HepG2 (cell line): ENCODE measurements around the gene XRCC1. TPM values are rescaled to one million over a fixed set of nuclear protein-coding genes. Genes with fewer than 3 reads are reported as not detected.

Source experiments
- ATAC-seq: fragments of 200-7000 bp; cut with Tn5 transposase; 3 replicates; pipeline ENCODE4 v1.9.1; 2020; ENCODE audit warnings: mild to moderate bottlenecking, moderate library complexity
- BruUV-seq: library from RNA; stranded (reverse); fragments of 400-500 nt; replicated peaks from 2 replicates; lab custom pipeline; 2021; lab: Mats Ljungman, UMichigan
- CTCF ChIA-PET: fragments of 300-600 bp; formaldehyde crosslinking; extraction: SDS; loops from one replicate; lab custom pipeline; 2021; ENCODE audit warnings: low total read pairs, inconsistent platforms, low intra/inter-chr PET ratio; lab: Yijun Ruan, JAX
- POLR2A ChIA-PET: fragments of 350-600 bp; sonication (Branson Sonifier 250); formaldehyde crosslinking; loops from one replicate; lab custom pipeline; 2020; ENCODE audit warnings: antibody characterized with exemption, inconsistent platforms; lab: Yijun Ruan, JAX
- DNase-seq: peaks from one replicate; pipeline ENCODE4 v3.0.0-alpha.2; 2015; ENCODE audit warnings: low spot score
- FAIRE-seq: peaks from 3 replicates; lab custom pipeline; 2011; peaks lifted over from hg19 to GRCh38; lab: Jason Lieb, UNC
- H2AFZ ChIP-seq: one replicate; pipeline ENCODE4 v1.6.1; 2011; ENCODE audit warnings: low read length, inconsistent platforms
- H3K27ac ChIP-seq: fragments of 300-600 bp; 3 replicates; pipeline ENCODE4 v1.8.0; 2011; ENCODE audit warnings: mixed run types, mild to moderate bottlenecking, mixed read lengths, low read length, inconsistent platforms; ENCODE audit not compliant: insufficient read depth; ENCODE audit errors: extremely low read length
- H3K27me3 ChIP-seq, 2 experiments: fragments of 200-600 bp in 1 of 2; 2 replicates in 1 of 2; 3 replicates in 1 of 2; pipeline versions ENCODE4 v1.6.0 to v1.8.0; 2011; ENCODE audit warnings: low read length in 2 of 2, mild to moderate bottlenecking in 2 of 2, moderate library complexity in 2 of 2, inconsistent platforms in 1 of 2; ENCODE audit not compliant: insufficient read depth in 2 of 2, control insufficient read depth in 1 of 2
- H3K36me3 ChIP-seq, 2 experiments: fragments of 200-600 bp in 1 of 2; replicated peaks in 1 of 2; 2 replicates in 1 of 2; 3 replicates in 1 of 2; pipeline versions ENCODE4 v1.5.1 to v1.8.0; 2011; ENCODE audit warnings: low read length in 2 of 2, inconsistent platforms in 1 of 2; ENCODE audit not compliant: insufficient read depth in 2 of 2, control insufficient read depth in 1 of 2
- H3K4me1 ChIP-seq: 2 replicates; pipeline ENCODE4 v1.5.1; 2012; ENCODE audit warnings: low read length, inconsistent platforms; ENCODE audit not compliant: insufficient read depth
- H3K4me2 ChIP-seq: 2 replicates; pipeline ENCODE4 v1.6.0; 2011; ENCODE audit warnings: low read depth, low read length, inconsistent platforms
- H3K4me3 ChIP-seq, 3 experiments: fragments of 200-600 bp in 1 of 3; sonication (generic), shearing (Covaris generic) in 1 of 3; replicated peaks in 1 of 3; 2 replicates each; pipeline ENCODE4 v1.5.1; 2011 to 2016; ENCODE audit warnings: low read length in 3 of 3, inconsistent platforms in 2 of 3, low read depth in 2 of 3, mild to moderate bottlenecking in 2 of 3, control low read depth in 1 of 3, mixed read lengths in 1 of 3; ENCODE audit not compliant: insufficient read depth in 1 of 3
- H3K79me2 ChIP-seq: one replicate; pipeline ENCODE4 v1.6.1; 2011; ENCODE audit warnings: low read length, inconsistent platforms; ENCODE audit not compliant: insufficient read depth
- H3K9ac ChIP-seq: 2 replicates; pipeline ENCODE4 v1.6.0; 2011; ENCODE audit warnings: mild to moderate bottlenecking, low read depth, low read length, inconsistent platforms; ENCODE audit not compliant: insufficient read depth
- H3K9me3 ChIP-seq: 2 replicates; pipeline ENCODE4 v1.5.1; 2012; ENCODE audit warnings: mild to moderate bottlenecking, low read length
- H4K20me1 ChIP-seq: 2 replicates; pipeline ENCODE4 v1.6.0; 2011; ENCODE audit warnings: inconsistent platforms, mild to moderate bottlenecking, low read length, moderate library complexity; ENCODE audit not compliant: insufficient read depth
- ARHGAP35 ChIP-seq: sonication (generic); formaldehyde crosslinking; IDR thresholded peaks from 2 replicates; pipeline ENCODE4 v1.9.0; 2022; ENCODE audit warnings: mild to moderate bottlenecking, inconsistent platforms, moderate library complexity, missing genetic modification reagents, borderline replicate concordance
- FOXM1 ChIP-seq: sonication (generic); formaldehyde crosslinking; IDR thresholded peaks from 2 replicates; pipeline ENCODE4 v1.5.0; 2020; ENCODE audit warnings: missing genetic modification reagents
- FOXO4 ChIP-seq: sonication (generic); formaldehyde crosslinking; conservative IDR thresholded peaks from 2 replicates; pipeline ENCODE4 v1.8.1; 2023; ENCODE audit warnings: missing genetic modification reagents
- MYPOP ChIP-seq: sonication (generic); formaldehyde crosslinking; IDR thresholded peaks from 2 replicates; pipeline ENCODE4 v1.8.1; 2023; ENCODE audit warnings: mild to moderate bottlenecking, moderate library complexity, missing genetic modification reagents
- NAIF1 ChIP-seq: sonication (generic); formaldehyde crosslinking; IDR thresholded peaks from 2 replicates; pipeline ENCODE4 v1.5.0; 2020; ENCODE audit warnings: mild to moderate bottlenecking, missing genetic modification reagents, borderline replicate concordance
- NFYC ChIP-seq: IDR thresholded peaks from 2 replicates; pipeline ENCODE4 v1.6.1; 2016; ENCODE audit warnings: missing genetic modification reagents, missing compliant biosample characterization
- ZBTB44 ChIP-seq: sonication (generic); formaldehyde crosslinking; IDR thresholded peaks from 2 replicates; pipeline ENCODE4 v1.4.0; 2020; ENCODE audit warnings: missing genetic modification reagents
- ZMYM4 ChIP-seq: sonication (generic); formaldehyde crosslinking; IDR thresholded peaks from 2 replicates; pipeline ENCODE4 v1.8.1; 2023; ENCODE audit warnings: mild to moderate bottlenecking, missing genetic modification reagents
- ZNF556 ChIP-seq: sonication (generic); formaldehyde crosslinking; IDR thresholded peaks from 2 replicates; pipeline ENCODE4 v1.4.0; 2020; ENCODE audit warnings: mild to moderate bottlenecking, missing genetic modification reagents, borderline replicate concordance
- WGBS: methylation state at CpG from one replicate; pipeline ENCODE4 v1.1.6; 2017; ENCODE audit warnings: low lambda C conversion rate; 5-methylcytosine and 5-hydroxymethylcytosine counted together
- in situ Hi-C: cut with HindIII; loops from 2 replicates; pipeline ENCODE4 v1.10.0; 2017; ENCODE audit warnings: low pct_unique_long_range_greater_than_20kb; ENCODE audit not compliant: extremely low pct_ligation_motif_present
- intact Hi-C: fragments of 100-400 bp; cut with micrococcal nuclease; formaldehyde crosslinking; loops from one replicate; pipeline ENCODE4 v1.10.0; 2022; ENCODE audit not compliant: unreplicated experiment
- polyA plus RNA-seq, 8 experiments: library from polyadenylated mRNA; depleted of rRNA in 3 of 8; stranded (reverse) in 7 of 8; unstranded in 1 of 8; fragments of >200 nt; fragmentation: Illumina TruSeq in 4 of 8; extraction: Trizol in 4 of 8; gene quantifications; 2 replicates each; pipeline versions ENCODE4 v1.2.1 to v1.2.3, GENCODE V29; 2011 to 2016; ENCODE audit warnings: low read depth in 4 of 8, missing spikeins in 1 of 8, mixed read lengths in 1 of 8; ENCODE audit not compliant: insufficient read depth in 1 of 8
- total RNA-seq, 5 experiments: library from RNA; depleted of rRNA; stranded (reverse); fragments of >200 nt; fragmentation: Illumina TruSeq; extraction: Trizol; gene quantifications; 2 replicates each; pipeline ENCODE4 v1.2.3, GENCODE V29; 2016; ENCODE audit warnings: low read depth in 1 of 5

XRCC1 gene
- total and polyA plus RNA-seq, 2 of the 13 experiments (the other 11 are each of a cell fraction or from before 2014, with no cell fraction given): 24.7 to 26.3 TPM

- FAIRE-seq: no peak
- Histone ChIP-seq H3K4me1 (no peaks in the 10 kb centered on the region), H3K79me2 (no peaks in the 10 kb centered on the region)
- BruUV-seq: no TSS peak
- TF ChIP-seq MYPOP (CRISPR knock-in tag) (no peak), ZMYM4 (CRISPR knock-in tag) (no peak), NAIF1 (CRISPR knock-in tag) (no peak), ZNF556 (CRISPR knock-in tag) (no peak), ARHGAP35 (no peak), FOXO4 (CRISPR knock-in tag) (no peak), NFYC (CRISPR knock-in tag) (no peak), FOXM1 (CRISPR knock-in tag) (no peak), ZBTB44 (CRISPR knock-in tag) (no peak)
- TF ChIP-seq, all 625 proteins: peak for 0
- no peaks in the 10 kb centered on the region for H3K27me3 ChIP-seq
- DNase-seq: no peak
- ChIA-PET POLR2A (no interaction called here), CTCF (no interaction called here)
- ATAC-seq: no peak
- no peaks in the 10 kb centered on the region for H4K20me1 ChIP-seq
- WGBS: no CpG with 5 or more reads among the region's 3 CpGs
- H3K9ac ChIP-seq: no peak overlapping the region
- H3K9me3 ChIP-seq: no peaks in the 10 kb centered on the region
- no peak overlapping the region for H3K27ac ChIP-seq
- no peak overlapping the region for H3K4me3 ChIP-seq
- no peak overlapping the region for H2AFZ ChIP-seq
- peaks cover 18 to 47% of the 10 kb centered on the region in 2 experiments; a peak in 4 of 5 replicates for H3K36me3 ChIP-seq
- in situ Hi-C loops (no loop called here), intact Hi-C loops (no loop called here)
- H3K4me2 ChIP-seq: no peak overlapping the region
These were observed 23.2 kb downstream of the XRCC1 start for GRCh38 chr19:43552198-43552450.
